Left forelimb (tissue), 1 donor: ENCODE results near the gene CUBN.

Source experiments
- DNase-seq: peaks from one replicate; pipeline ENCODE4 v3.0.0-alpha.2; 2018; ENCODE audit warnings: low spot score

Gene CUBN

GRCh38 chr10:17106991-17107390, 22.6 kb downstream of the CUBN start:
- no peak for DNase-seq

- no peak for DNase-seq
Measured at GRCh38 chr10:17101910-17102266, 27.7 kb downstream of the CUBN start.

- no peak for DNase-seq
Measured at GRCh38 chr10:17101257-17101909, 28.2 kb downstream of the CUBN start.

- DNase-seq: no peak
Measured at GRCh38 chr10:17100586-17100985, 29.0 kb downstream of the CUBN start.

- DNase-seq: no peak
Measured at GRCh38 chr10:17098012-17098411, 31.6 kb downstream of the CUBN start.

GRCh38 chr10:17094844-17095243, 34.8 kb downstream of the CUBN start:
- no peak for DNase-seq

- DNase-seq: no peak
Measured at GRCh38 chr10:17092986-17093803, 36.4 kb downstream of the CUBN start.

- no peak for DNase-seq
Measured at GRCh38 chr10:17092216-17092944, 37.2 kb downstream of the CUBN start.

- no peak for DNase-seq
Measured at GRCh38 chr10:17088118-17088806, 41.3 kb downstream of the CUBN start.

GRCh38 chr10:17086865-17087367, 42.7 kb downstream of the CUBN start:
- no peak for DNase-seq

GRCh38 chr10:17085011-17085725, 44.4 kb downstream of the CUBN start:
- no peak for DNase-seq

GRCh38 chr10:17084258-17084657, 45.4 kb downstream of the CUBN start:
- DNase-seq: no peak

GRCh38 chr10:17081431-17081830, 48.2 kb downstream of the CUBN start:
- DNase-seq: no peak

- no peak for DNase-seq
Measured at GRCh38 chr10:17077890-17078289, 51.7 kb downstream of the CUBN start.

- no peak for DNase-seq
Measured at GRCh38 chr10:17077346-17077781, 52.2 kb downstream of the CUBN start.

GRCh38 chr10:17076626-17077345, 52.8 kb downstream of the CUBN start:
- DNase-seq: no peak

- DNase-seq: no peak
Measured at GRCh38 chr10:17075533-17076359, 53.9 kb downstream of the CUBN start.

- DNase-seq: no peak
Measured at GRCh38 chr10:17074541-17074847, 55.1 kb downstream of the CUBN start.

GRCh38 chr10:17073725-17074540, 55.7 kb downstream of the CUBN start:
- no peak for DNase-seq
